ENCODE measurements around the gene DENND1A.
A peak's percentile ranks its signal among the peaks of the same experiment; 100 is the strongest.

Gene DENND1A

GRCh38 chr9:123478160-123478559, 451.8 kb downstream of the DENND1A start:
- Histone ChIP-seq H3K36me3 (ENCODE audit: low read length) (no peaks in the 10 kb centered on the region), H3K9me3 (ENCODE audit: insufficient read depth, low read length) (no peaks in the 10 kb centered on the region), H3K79me2 (ENCODE audit: insufficient read depth, low read length) (no peaks in the 10 kb centered on the region), H4K20me1 (ENCODE audit: low read depth, low read length) (no peaks in the 10 kb centered on the region), H3K27me3 (ENCODE audit: low read length) (no peaks in the 10 kb centered on the region), H3K9me2 (replicated peaks; ENCODE audit: insufficient read depth, low read length) (no peaks in the 10 kb centered on the region), H2AFZ (ENCODE audit: low read depth, low read length, severe bottlenecking) (no peak overlapping the region), H3K4me2 (ENCODE audit: low read depth, low read length, poor library complexity, severe bottlenecking) (no peak overlapping the region), H3K4me3 (ENCODE audit: insufficient read depth, low read length, poor library complexity, severe bottlenecking) (no peak overlapping the region), H3K27ac (ENCODE audit: low read depth, low read length) (no peak overlapping the region), H3K9ac (ENCODE audit: low read length) (no peak overlapping the region), H3F3A (ENCODE audit: insufficient read depth) (no peaks in the 10 kb centered on the region; the same call in 1 of the 2 replicates)
- no peak for TF ChIP-seq CTCF (IDR thresholded peaks at IDR 0.05; ENCODE audit: insufficient read depth, low read length, poor library complexity, severe bottlenecking)
- TF ChIP-seq EZH2phosphoT487 (conservative IDR thresholded peaks at IDR 0.05; ENCODE audit: low read length): no peak

GRCh38 chr9:123475407-123475806, 454.5 kb downstream of the DENND1A start:
- H3F3A ChIP-seq (ENCODE audit: insufficient read depth): no peaks in the 10 kb centered on the region; the same call in 1 of the 2 replicates
- no peaks in the 10 kb centered on the region for H3K36me3 ChIP-seq (ENCODE audit: low read length)
- H3K79me2 ChIP-seq (ENCODE audit: insufficient read depth, low read length): no peaks in the 10 kb centered on the region
- H3K27ac ChIP-seq (ENCODE audit: low read depth, low read length): peak overlapping the region; percentile 71
- H3K27me3 ChIP-seq (ENCODE audit: low read length): no peaks in the 10 kb centered on the region
- no peak overlapping the region for H3K4me3 ChIP-seq (ENCODE audit: insufficient read depth, low read length, poor library complexity, severe bottlenecking)
- H3K9me3 ChIP-seq (ENCODE audit: insufficient read depth, low read length): no peaks in the 10 kb centered on the region
- H3K9ac ChIP-seq (ENCODE audit: low read length): peak overlapping the region; percentile 15; the same call in 1 of the 2 replicates
- H3K9me2 ChIP-seq (replicated peaks; ENCODE audit: insufficient read depth, low read length): no peaks in the 10 kb centered on the region
- TF ChIP-seq EZH2phosphoT487 (conservative IDR thresholded peaks at IDR 0.05; ENCODE audit: low read length) (no peak), CTCF (IDR thresholded peaks at IDR 0.05; ENCODE audit: insufficient read depth, low read length, poor library complexity, severe bottlenecking) (no peak)
- peak overlapping the region; percentile 41 for H3K4me2 ChIP-seq (ENCODE audit: low read depth, low read length, poor library complexity, severe bottlenecking)
- H2AFZ ChIP-seq (ENCODE audit: low read depth, low read length, severe bottlenecking): no peak overlapping the region
- no peaks in the 10 kb centered on the region for H4K20me1 ChIP-seq (ENCODE audit: low read depth, low read length)

- no peaks in the 10 kb centered on the region for H3K9me3 ChIP-seq (ENCODE audit: insufficient read depth, low read length)
Observed at GRCh38 chr9:123472862-123473614, 456.9 kb downstream of the DENND1A start.

More at GRCh38 chr9:123472862-123473614, 456.9 kb downstream of the DENND1A start:
- TF ChIP-seq CTCF (IDR thresholded peaks at IDR 0.05; ENCODE audit: insufficient read depth, low read length, poor library complexity, severe bottlenecking): no peak
- TF ChIP-seq EZH2phosphoT487 (conservative IDR thresholded peaks at IDR 0.05; ENCODE audit: low read length): no peak
- no peak overlapping the region for H3K4me3 ChIP-seq (ENCODE audit: insufficient read depth, low read length, poor library complexity, severe bottlenecking)
- H2AFZ ChIP-seq (ENCODE audit: low read depth, low read length, severe bottlenecking): no peak overlapping the region
- no peaks in the 10 kb centered on the region; the same call in 1 of the 2 replicates for H3F3A ChIP-seq (ENCODE audit: insufficient read depth)
- no peak overlapping the region for H3K9ac ChIP-seq (ENCODE audit: low read length)
- no peaks in the 10 kb centered on the region for H3K36me3 ChIP-seq (ENCODE audit: low read length)
- H4K20me1 ChIP-seq (ENCODE audit: low read depth, low read length): no peaks in the 10 kb centered on the region
- no peaks in the 10 kb centered on the region for H3K79me2 ChIP-seq (ENCODE audit: insufficient read depth, low read length)
- no peaks in the 10 kb centered on the region for H3K27me3 ChIP-seq (ENCODE audit: low read length)
- no peak overlapping the region for H3K4me2 ChIP-seq (ENCODE audit: low read depth, low read length, poor library complexity, severe bottlenecking)
- no peaks in the 10 kb centered on the region for H3K9me2 ChIP-seq (replicated peaks; ENCODE audit: insufficient read depth, low read length)
- no peak overlapping the region for H3K27ac ChIP-seq (ENCODE audit: low read depth, low read length)

Measured in SU-DHL-6 (cell line).